Measurements from ENCODE around the gene ANXA4. TPM values are rescaled to one million over a fixed set of nuclear protein-coding genes. Genes with fewer than 3 reads are reported as not detected.

The ANXA4 gene
- 26.1 TPM for total RNA-seq

DNA sequence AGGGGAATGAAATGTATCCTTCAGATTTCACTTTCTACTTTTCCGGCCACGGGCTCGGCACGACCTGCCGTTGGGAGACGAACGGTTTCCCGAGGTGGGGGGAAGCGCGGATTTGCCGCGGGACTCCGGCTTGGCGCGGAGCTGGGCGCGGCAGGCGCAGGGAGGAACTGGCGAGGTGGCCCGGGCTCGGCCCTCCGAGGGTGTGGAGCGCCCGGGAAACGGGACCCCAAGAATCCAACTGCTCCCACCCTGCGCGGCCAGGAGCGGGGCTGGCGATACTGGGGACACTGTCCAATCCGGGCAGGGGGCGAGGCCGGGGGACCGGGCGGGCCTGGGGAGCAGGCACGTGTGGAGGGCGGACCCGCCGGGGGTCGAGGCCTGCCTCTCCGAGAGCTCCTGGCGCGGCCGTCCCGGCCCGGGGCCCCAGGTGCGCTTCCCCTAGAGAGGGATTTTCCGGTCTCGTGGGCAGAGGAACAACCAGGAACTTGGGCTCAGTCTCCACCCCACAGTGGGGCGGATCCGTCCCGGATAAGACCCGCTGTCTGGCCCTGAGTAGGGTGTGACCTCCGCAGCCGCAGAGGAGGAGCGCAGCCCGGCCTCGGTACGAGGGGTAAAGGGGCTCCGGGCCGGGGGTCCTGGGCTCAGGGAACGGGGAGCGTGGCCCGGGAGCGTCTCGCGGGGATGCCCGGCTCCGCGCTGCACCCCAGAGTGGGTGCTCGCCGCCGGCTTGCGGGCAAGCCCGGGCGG lies at the start of gene ANXA4:
TSS of gene ANXA4 (plus strand) at position 560 of the 747 bp plus-strand sequence. CDS start 39,432 bp downstream, outside the sequence.
- DNase-seq (ENCODE audit: low read depth in 2 of 3, low spot score in 2 of 3), result peak in 2 of 3 donors; percentile 46 to 54

DNA sequence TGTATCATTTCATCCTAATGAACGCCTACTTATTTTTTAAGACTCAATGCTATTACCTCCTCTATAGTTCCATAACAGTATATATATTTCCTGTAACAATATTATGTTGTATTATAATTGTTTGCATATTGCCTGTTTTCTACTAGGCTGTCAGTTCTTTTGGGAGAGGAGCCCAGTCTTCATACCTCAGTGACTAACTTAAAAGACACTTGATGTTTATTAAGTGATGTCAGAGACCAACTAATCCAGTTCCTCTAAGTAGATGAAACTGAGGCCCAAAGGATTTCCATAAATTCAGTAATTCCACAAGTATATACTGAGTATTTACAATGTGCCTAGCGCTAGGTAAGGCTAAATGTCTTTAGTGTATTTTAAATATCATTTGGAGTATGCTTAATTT lies 49.5 kb upstream of the ANXA4 start:
- no peak for DNase-seq (ENCODE audit: low read depth in 2 of 3, low spot score in 2 of 3)

DNA sequence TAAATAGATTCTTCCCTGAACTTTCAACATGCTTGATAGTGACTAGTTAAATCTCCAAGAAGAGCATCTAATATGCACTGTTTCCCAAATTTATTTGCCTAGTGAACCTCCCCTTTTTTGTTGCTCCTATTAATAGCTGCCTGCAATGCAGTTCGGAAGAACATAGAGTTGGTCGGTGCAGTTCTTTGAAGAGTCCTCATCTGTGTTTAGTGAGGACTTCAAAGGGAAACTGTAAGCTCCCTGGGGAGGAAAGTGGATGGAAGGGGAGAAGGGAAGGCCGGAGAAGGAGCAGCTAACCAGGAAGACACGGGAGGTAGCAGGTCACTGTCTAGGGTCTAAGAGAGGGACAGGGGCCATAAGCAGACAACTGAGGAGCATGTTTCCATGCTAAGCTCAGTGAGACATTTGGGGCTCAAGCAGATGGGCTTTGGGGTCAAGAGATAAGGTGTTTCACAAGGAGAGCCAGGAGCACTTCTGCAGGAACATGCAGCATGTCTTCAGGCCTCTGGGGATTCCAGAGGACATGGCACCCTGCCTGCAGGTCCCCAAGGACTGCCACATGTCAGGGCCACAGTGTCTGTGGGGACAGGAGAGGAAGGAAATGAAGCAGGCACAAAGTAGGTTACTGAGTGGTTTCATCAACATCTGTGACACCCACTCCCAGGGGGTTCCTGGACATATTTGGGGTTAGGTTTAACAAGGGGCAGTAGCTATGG lies 48.7 kb upstream of the ANXA4 start:
- peak in 2 of 3 donors; percentile 18 to 57 for DNase-seq (ENCODE audit: low read depth in 2 of 3, low spot score in 2 of 3)

DNA sequence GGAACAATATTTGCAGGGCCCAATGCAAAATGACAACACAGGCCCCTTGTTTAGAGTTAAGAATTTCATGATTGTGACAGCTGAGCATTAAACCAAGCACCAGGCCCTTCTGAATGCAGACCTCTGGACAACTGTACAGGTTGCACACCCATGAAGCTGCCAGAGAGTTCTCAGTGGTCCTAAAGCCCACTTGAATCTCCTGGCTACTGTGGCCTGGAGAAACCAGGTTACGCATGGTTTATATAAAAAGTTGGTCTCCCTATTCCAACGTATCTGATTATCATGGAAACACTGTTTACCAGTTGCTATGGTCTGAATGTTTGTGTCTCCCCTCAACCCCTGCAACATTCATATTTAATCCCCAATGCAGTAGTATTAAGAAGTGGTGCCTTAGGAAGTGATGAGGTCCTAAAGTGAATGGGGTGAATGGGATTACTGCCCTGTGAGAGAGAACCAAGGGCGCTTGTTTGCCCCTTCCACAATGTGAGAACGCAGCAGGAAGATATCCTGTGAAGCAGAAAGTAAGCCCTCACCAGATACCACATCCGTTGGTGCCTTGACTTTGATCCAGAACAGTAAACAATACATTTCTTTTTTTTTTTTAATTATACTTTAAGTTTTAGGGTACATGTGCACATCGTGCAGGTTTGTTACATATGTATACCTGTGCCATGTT lies 48.0 kb upstream of the ANXA4 start:
- DNase-seq (ENCODE audit: low read depth in 2 of 3, low spot score in 2 of 3), result peak in 2 of 3 donors; percentile 33 to 34

DNA sequence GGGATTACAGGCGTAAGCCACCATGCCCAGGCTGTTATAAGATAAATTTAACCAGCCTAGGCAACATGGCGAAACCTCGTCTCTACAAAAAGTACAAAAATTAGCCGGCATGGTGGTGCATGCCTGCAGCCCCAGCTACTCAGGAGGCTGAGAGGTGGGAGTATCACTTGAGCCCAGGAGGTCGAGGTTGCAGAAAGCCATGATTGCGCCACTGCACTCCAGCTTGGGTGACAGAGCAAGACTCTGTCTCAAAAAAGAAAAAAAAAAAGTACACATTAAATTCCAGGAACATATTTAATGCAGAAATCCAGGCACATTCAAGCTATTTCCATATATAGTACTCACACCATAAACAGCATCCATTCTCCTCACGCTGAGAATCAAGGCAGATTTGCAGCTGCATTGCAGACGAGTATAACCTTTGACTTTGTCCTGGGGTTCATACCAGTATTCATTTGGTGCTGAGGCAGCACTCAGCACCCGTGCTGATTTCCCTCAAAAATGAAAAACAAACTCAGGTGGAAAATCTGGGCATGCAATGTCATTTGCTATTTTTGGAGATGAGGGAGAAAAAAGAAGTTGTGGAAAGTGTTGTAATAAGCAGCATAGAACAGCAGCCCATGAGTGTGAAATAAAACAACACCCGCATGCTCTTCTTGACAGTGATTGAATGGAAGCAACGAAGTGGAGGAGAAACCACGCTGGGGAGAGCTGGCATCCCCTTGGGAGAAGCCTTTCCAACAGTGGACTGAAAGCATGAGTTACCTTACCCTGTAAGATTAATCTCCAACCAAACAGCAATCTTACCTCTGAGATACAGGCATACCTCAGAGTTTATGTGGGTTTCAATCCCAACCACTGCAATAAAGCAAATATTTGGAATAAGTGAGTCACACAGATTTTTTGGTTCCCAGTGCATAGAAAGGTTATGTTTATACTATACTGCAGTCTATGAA lies 46.8 kb upstream of the ANXA4 start:
- no peak for DNase-seq (ENCODE audit: low read depth in 2 of 3, low spot score in 2 of 3)

DNA sequence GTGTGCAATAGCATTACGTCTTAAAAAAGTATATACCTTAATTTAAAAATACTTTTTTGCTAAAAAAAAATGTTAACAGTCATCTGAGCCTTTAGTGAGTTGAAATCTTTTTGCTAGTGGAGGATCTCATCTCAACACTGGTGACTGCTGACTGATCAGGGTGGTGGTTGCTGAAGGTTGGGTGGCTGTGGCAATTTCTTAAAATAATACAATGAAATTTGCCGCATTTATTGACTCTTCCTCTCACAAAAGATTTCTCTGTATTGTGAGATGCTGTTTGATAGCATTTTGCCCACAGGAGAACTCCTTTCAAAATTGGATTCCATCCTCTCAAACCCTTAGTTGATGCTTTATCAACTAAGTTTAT lies 46.1 kb upstream of the ANXA4 start:
- DNase-seq (ENCODE audit: low read depth in 2 of 3, low spot score in 2 of 3), result no peak

DNA sequence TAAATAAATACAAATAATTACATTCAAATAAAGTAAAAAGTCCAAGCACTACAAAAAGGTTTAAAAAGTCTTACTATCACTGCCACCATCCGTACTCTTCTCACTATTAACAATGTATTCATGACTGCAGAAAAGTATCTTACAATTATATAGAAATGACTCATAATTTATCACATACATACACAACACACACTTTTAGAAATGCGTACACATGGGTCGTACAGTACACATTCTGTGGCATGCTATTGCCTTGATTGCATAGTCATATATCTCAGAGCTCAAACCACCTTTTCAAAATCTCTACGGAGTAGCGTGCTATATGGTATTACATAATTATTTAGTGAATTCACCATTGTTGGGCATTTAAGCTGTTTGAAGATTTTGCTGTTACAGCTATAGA lies 41.6 kb upstream of the ANXA4 start:
- DNase-seq (ENCODE audit: low read depth in 2 of 3, low spot score in 2 of 3), result no peak

DNA sequence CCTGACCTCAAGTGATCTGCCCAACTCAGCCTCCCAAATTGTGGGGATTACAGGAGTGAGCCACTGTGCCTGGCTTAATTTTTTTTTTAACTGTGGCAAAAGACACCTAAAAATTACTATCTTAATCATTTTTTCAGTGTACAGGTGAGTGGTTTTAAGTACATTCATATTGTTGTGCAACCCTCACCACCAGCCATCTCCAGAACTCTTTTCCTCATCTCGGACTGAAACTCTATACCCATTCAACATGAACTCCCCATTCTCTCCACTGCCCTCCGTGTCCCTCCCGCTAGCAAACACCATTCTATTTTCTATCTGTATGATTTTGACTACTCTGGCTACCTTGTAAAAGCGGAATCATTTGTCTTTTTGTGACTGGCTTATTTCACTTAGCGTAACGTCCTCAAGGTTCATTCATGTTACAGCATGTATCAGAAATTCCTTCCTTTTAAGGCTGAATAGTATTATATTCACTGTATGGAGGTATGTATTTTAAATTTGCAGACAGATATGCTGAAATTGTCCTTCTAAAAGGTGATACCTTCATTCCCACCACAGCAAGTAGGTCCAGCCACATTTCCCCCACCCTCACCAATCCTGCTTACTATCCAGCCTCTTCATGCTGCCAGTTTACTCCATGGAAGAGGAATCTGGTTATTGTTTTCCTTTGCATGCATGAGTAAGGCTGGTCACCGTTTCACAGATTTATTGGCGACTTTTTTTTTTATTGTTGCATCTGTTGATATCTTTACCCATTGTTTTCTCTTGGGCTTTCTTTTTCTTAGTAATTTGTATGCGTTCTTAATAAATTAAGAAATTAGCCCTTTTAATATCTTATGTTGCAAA lies 40.6 kb upstream of the ANXA4 start:
- no peak for DNase-seq (ENCODE audit: low read depth in 2 of 3, low spot score in 2 of 3)

DNA sequence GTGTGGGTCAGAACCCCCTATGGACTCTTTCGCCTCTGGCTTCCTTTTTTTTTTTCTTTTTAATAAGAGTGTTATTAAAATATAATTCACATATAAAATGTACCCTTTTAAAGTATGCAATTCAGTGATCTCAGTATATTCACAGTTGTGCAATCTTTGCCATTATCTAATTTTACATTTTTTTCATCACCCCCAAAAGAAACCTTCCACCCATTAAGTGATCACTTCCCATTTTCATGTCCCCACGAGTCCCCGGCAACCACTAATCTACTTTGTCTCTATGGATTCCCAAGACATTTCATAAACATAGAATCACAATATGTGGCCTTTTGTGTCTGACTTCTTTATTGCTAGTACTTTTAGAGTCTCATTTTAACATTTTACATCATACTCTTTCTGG lies 38.7 kb upstream of the ANXA4 start:
- DNase-seq (ENCODE audit: low read depth in 2 of 3, low spot score in 2 of 3), result peak in 1 of 3 donors; percentile 45

DNA sequence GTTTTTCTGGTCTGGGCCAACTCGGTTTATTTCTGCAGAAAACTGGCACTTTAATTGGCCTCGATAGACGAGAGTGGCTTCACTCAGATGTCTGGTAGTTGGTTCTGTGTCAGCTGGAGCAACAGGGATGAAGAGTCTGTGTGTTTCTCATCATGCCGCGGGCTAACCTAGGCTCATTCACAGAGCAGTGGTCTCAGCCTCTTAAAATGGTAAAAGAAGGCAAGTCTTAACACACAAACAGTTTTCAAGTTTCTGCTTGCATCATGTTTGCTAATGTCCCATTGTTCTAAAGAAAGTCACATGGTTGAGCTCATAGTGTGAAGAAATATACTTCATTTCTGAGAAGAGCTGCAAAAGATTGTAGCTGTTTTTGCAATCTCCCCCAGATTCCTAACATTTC lies 37.5 kb upstream of the ANXA4 start:
- DNase-seq (ENCODE audit: low read depth in 2 of 3, low spot score in 2 of 3), result no peak

DNA sequence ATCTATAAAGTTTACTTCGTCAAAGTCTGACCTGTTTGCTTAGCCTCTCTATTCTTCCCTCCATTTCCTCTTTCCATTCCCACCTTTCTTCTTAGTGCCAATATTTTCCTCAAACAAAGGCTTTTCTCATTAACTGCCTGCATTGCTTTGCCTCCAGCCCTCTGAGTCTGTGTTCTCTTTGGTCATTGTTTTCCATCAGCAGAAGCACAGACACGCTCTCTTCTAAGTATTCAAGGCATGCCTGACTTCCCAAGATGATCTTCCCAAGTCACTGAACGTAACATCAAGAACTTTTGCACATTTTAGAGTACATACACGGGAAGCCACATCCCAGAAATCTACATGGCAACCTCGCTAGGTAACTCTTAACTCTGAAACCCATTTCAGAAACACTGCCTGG lies 32.6 kb upstream of the ANXA4 start:
- DNase-seq (ENCODE audit: low read depth in 2 of 3, low spot score in 2 of 3), result no peak

DNA sequence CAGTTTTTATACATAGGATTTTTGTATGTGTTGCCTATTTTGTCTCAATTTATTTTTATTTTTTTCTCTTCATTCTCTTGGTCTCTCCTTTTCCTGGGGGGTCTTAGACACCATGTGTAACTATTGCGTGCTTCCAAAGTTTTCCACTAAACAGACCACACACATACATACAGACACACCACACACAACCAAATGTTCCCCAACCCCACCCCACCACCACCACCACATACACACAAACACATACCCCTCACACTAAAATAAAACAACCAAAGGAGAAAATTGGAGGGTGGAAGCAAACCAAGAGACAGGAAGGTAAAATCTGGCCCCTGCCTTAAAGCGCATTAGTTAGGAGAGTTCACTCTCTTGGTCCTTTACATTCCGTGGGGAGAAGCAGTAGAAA lies 30.0 kb upstream of the ANXA4 start:
- no peak for DNase-seq (ENCODE audit: low read depth in 2 of 3, low spot score in 2 of 3)

DNA sequence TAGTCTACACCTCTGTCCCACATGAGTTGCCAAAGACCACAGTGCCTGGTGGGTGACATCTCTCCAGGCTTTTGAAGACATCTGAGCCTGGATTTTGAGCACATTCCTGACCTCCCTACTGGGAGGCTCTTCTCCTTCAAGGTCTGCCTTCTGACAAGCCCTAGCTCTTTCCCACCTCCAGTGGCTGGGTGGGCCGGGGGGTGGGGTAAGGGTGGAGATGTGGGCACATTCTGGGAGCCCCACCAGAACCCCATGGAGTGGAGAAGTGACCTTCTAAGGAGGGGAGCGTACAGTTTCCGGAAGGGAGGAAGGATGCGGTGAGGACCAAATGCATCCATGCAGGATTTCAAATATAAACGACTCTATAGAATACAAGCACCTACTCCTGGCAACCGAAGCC lies 27.9 kb upstream of the ANXA4 start:
- no peak for DNase-seq (ENCODE audit: low read depth in 2 of 3, low spot score in 2 of 3)

DNA sequence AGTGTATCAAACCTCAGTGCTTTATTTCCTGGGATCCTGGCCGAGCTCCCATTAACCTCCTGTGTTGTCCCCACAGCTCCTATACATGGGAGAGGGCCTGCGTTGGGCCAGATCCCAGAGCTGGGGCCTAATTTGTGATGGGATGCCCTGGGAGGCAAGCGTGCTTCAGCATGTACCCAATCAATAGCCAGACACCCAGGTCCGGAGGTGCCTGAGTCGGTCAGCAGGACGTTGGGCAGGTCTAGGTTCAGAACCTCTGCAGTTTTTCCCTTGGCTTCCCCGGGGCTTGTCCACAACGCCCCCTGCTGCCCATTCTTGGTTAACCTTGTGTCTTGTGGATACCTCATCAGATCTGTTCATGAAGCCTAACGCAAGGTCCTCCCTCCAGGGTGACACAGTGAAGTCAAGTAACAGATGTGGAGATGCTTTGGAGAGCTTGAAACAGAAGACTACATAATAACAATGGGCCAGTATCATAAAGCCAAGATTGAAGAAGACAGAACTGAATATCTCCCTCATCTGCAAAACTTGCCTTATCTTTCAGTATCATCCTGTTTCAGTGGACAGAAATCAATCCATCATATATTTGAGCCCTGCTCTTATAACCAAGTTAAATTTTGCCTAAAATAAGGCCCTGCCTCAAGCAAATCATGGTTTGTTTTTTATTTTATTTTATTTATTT lies 27.3 kb upstream of the ANXA4 start:
- peak; percentile 72 to 90 (median 74) for DNase-seq (ENCODE audit: low read depth in 2 of 3, low spot score in 2 of 3)

DNA sequence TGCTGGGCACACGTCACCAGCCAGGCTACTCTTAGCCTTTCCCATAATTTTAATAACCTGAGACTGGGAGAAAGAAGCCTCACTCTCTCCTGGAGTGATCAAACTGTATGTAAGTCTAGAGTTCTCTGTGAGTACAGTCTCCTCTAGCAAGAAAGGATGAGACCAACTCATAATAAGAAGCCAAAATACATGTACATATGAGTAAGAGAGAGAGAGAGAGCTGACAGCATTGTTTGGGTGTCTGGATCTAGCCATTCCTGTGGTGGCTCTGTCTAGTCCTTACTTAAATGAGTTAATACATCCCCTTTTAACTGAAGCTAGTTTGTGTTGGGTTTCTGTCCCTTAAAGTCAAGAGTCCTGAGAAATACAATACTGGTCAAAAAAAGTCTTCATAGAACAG lies 26.0 kb upstream of the ANXA4 start:
- DNase-seq (ENCODE audit: low read depth in 2 of 3, low spot score in 2 of 3), result no peak

DNA sequence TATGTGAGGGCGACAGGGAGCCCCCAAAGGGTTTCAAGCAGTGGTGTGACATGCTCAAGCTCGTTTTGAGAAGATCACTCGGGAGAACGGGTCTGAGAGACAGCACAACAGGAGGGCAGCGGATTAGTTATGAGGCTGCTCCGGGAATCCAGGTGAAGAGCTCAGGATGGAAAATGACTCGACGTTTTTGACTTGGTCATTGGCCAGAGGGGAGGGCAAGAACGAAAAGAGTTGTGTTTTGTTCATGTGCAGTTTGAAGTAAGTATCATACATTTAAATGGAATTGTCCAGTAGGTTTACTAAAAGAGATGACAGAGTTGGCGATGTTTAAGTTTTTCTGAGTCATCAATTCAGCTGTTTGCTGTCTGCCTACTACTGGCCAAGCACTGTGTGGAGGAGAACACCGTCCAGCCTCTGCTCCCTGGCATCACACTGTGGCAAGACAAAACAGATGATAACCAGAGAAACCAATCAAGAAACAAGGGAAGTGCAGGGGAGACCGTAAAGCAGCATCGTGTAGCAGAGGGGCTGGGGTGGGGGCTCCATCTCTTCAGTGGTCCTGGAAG lies 25.3 kb upstream of the ANXA4 start:
- DNase-seq (ENCODE audit: low read depth in 2 of 3, low spot score in 2 of 3), result no peak

DNA sequence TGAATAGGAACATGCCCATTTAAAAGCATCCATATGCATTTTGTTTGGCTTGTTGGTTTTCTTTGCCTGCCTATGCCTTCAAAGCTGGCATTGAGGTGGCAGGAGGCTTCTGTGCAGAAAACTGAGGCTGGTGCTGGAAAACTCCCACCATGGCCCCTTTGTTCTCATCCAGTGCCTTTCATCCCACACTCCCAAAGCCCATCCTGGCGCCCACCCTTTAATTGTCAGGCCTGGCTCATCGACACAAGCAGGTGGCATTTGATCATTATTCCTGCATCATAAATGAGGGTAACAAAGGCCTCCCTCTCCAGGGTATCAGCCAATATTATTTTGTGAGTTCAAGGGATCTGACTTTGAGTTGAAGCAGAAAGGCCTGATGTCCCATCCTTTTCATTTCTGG lies 24.7 kb upstream of the ANXA4 start:
- no peak for DNase-seq (ENCODE audit: low read depth in 2 of 3, low spot score in 2 of 3)

DNA sequence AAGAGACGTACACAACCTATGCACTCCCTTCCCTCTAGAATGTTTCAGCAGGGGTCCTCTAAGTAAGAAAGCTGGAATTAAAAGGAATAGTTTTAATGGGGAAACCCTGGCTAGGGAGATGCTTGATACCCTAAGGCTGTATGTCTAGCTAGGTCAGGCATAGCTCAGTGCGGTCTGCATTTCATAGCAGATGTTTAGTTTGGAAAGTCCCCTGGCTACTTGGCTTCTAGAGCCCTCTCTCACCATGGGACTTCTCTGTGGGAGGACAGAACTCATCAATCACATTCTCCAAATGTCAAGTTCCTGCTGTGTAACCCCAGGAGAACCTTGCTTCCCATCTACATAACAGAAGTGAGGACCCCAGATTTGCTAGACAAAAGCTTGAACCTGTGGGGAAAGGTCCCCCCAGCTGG lies 24.1 kb upstream of the ANXA4 start:
- no peak for DNase-seq (ENCODE audit: low read depth in 2 of 3, low spot score in 2 of 3)
